HUES6 (cell line): Measurements from ENCODE around the gene CYTH1.
"Not testable (repeated sequence)": the region's sequence is repeated elsewhere in the genome, so short reads cannot be mapped to it uniquely, and the experiment has no call there.

ENCODE experiments used
- H3K27ac ChIP-seq: 2 replicates; pipeline ENCODE4 v1.7.0; 2013; ENCODE audit warnings: low read depth, mild to moderate bottlenecking, low read length, inconsistent platforms
- H3K27me3 ChIP-seq: 2 replicates; pipeline ENCODE4 v1.6.1; 2013; ENCODE audit warnings: low read length; ENCODE audit not compliant: control insufficient read depth, insufficient read depth
- H3K36me3 ChIP-seq: 2 replicates; pipeline ENCODE4 v1.6.1; 2013; ENCODE audit warnings: low read length; ENCODE audit not compliant: control insufficient read depth, insufficient read depth
- H3K4me1 ChIP-seq: 2 replicates; pipeline ENCODE4 v1.6.1; 2013; ENCODE audit warnings: low read length; ENCODE audit not compliant: control insufficient read depth, insufficient read depth
- H3K4me3 ChIP-seq: 2 replicates; pipeline ENCODE4 v1.5.1; 2013; ENCODE audit warnings: low read depth, low read length
- H3K9ac ChIP-seq: one replicate; pipeline ENCODE4 v1.6.1; 2013; ENCODE audit warnings: mild to moderate bottlenecking, low read length
- H3K9me3 ChIP-seq: 2 replicates; pipeline ENCODE4 v1.6.1; 2013; ENCODE audit warnings: low read depth, low read length; ENCODE audit not compliant: control insufficient read depth, insufficient read depth

The CYTH1 gene

DNA sequence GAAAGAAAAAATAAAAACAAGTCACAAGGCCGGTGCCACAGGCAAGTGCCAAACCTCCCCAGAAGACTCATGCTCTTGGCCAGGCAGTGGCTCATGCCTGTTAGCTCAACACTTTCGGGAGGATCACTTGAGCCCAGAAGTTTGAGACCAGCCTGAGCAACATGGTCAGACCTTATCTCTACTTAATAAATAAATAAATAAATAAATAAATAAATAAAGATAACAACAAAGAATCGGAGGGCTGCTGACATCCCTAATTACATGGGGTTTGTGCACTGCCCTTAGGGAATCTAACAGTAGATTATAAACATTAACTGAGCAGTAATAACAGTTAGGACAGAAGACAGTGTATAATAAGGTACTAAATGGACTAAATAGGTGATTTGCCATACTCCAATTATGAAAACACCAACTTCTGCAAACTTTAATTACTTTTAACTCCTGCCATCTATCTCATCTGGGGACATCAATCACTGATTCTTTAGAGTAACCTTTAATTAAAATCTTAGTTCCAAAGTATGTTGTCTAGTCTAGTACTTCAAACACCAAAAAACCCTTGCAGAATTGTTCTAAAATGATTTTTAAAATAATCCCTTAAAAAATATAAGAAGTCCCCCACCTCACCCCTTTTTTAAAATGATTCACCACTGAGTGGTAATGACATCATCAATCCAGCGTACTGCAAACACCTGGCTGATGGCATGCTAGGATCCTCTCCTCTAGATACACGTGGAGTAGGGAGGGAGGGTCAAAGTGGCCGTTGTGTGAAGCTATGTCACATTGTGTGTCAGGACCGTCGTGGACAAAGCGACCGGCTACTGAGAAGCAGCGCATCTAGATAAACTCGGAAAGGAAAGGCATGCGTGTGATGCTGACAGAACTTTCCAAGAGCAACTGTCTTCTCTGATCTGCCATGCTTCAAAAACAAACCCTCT lies 28.5 kb downstream of the CYTH1 start:
- H3K9me3 ChIP-seq: no peaks in the 10 kb centered on the region
- H3K4me1 ChIP-seq: no peaks in the 10 kb centered on the region
- H3K4me3 ChIP-seq: no peak overlapping the region
- no peaks in the 10 kb centered on the region for H3K27me3 ChIP-seq
- H3K9ac ChIP-seq: no peak overlapping the region
- H3K36me3 ChIP-seq: no peaks in the 10 kb centered on the region
- no peak overlapping the region for H3K27ac ChIP-seq

DNA sequence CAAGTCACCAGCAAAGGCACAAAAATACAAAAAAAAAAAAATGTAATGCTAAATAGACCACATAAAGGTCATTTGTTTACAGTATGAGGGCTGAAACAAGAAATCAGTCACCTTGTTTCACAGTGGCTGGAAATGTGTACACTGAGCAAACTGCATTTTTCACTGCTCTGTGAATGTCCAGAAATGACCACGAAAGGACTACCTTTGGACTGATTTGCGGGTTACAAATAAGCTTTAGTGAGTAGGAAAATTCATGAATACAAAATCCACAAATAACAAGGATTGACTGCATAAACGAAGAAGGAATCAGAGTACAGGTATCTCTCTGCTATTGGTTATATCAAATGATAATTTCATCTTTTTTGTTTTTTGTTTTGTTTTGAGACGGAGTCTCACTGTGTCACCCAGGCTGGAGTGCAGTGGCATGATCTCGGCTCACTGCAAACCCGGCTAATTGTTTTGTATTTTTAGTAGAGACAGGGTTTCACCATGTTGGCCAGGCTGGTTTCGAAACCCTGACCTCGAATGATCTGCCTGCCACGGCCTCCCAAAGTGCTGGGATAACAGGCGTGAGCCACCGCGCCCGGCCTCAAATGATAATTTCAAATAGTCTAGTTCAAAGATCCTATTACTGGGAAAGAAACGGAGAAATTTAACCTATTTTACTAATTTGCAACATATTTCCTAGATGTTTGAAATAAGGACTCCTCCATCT lies 30.5 kb downstream of the CYTH1 start:
- Histone ChIP-seq H3K4me3 (no peak overlapping the region), H3K9ac (no peak overlapping the region), H3K4me1 (peaks cover 2% of the 10 kb centered on the region), H3K9me3 (no peaks in the 10 kb centered on the region), H3K27ac (no peak overlapping the region), H3K36me3 (no peaks in the 10 kb centered on the region), H3K27me3 (no peaks in the 10 kb centered on the region)

DNA sequence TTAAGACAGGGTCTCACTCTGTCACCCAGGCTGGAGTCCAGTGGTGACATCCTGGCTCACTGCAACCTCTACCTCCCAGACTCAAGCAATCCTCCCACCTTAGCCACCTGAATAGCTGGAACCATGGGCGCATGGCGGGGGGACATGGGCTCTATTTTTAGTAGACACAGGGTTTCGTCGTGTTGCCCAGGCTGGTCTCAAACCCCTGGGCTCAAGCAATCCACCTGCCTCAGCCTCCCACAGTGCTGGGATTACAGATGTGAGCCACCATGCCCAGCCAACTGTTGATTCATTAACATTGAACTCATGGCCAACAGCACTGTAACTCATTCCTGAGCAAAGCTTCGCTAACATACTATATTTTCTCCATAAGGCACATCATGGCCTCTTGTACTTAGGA lies 31.1 kb downstream of the CYTH1 start:
- not testable (repeated sequence) for H3K27ac ChIP-seq, H3K4me3 ChIP-seq, H3K9me3 ChIP-seq, H3K9ac ChIP-seq, H3K36me3 ChIP-seq, H3K27me3 ChIP-seq, H3K4me1 ChIP-seq

DNA sequence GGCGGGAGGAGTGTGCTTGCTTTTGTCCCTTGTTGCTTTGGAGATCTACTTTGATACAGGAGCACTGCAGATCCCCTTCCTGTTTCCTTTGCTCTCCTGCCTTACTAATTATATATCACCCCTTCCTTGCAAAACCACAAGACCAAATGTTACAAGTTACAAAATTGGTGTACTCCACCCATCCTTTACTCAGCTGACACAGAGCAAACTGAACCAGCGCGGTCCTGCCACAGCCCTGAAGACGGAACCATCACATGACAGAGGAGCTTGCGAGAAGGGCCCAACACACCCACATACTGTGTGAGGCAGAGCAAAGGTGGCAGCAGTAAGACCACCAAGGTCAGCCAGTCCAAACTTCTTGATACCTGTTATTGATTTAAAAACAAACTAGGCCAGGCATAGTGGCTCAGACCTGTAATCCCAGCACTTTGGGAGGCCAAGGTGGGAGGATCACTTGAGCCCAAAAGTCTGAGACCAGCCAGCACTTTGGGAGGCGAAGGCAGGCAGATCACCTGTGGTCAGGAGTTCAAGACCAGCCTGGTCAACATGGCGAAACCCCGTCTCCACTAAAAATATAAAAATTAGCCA lies 33.2 kb downstream of the CYTH1 start:
- no peak overlapping the region for H3K9ac ChIP-seq
- no peak overlapping the region for H3K4me3 ChIP-seq
- H3K4me1 ChIP-seq: peaks cover 10% of the 10 kb centered on the region
- H3K27ac ChIP-seq: no peak overlapping the region
- H3K27me3 ChIP-seq: no peaks in the 10 kb centered on the region
- no peaks in the 10 kb centered on the region for H3K9me3 ChIP-seq
- no peaks in the 10 kb centered on the region for H3K36me3 ChIP-seq

DNA sequence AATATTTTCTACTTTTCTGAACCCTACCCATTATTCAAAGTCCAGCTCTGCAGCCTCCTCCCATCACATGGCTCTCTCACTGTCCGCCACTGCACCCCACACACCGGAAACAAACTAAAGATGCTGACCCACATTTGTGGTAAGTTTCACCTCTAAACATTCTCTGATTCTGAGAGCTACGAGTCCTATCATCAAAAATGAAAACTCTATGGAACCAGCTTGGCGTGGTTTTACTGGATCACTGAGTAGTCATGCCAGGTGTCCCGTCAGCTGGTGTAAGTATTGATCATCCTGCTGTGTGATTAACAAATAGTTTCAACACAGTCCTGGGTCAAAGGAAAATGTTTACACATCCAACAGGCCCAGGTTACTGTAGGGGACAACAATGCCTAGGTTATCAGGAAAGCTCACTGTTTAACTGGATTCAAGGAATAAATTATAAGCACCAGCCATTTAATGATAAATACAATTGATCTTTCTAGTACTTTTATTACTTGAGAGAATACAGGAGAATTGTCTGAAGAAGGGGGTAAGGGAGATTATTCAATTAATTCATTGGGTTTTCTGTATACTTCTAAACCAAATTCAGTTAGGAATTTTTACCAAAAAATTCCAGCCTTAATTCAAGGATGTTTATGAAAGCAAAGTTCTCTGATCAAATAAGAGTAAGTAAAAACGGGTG lies 33.9 kb downstream of the CYTH1 start:
- Histone ChIP-seq H3K36me3 (no peaks in the 10 kb centered on the region), H3K9me3 (no peaks in the 10 kb centered on the region), H3K4me3 (no peak overlapping the region), H3K4me1 (peaks cover 10% of the 10 kb centered on the region), H3K27ac (no peak overlapping the region), H3K9ac (no peak overlapping the region), H3K27me3 (no peaks in the 10 kb centered on the region)

DNA sequence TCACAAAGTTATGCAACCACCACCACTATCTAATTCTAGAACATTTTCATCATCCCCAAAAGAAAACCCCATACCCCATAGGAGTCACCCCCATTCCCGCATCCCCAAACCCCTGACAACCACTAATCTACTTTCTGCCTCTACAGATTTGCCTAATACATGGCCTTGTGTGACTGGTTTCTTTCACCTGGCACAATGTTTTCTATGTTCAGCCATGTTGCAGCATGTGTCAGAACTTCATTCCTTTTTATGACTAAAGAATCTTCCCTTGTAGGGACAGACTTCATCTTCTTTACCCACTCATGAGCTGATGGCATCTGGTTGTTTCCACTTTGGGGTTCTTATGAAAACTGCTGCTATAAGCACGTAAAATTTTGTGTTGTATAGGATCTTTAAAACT lies 34.6 kb downstream of the CYTH1 start:
- Histone ChIP-seq H3K27ac (no peak overlapping the region), H3K4me3 (no peak overlapping the region), H3K9ac (no peak overlapping the region), H3K9me3 (no peaks in the 10 kb centered on the region), H3K4me1 (peaks cover 10% of the 10 kb centered on the region), H3K27me3 (no peaks in the 10 kb centered on the region), H3K36me3 (no peaks in the 10 kb centered on the region)

DNA sequence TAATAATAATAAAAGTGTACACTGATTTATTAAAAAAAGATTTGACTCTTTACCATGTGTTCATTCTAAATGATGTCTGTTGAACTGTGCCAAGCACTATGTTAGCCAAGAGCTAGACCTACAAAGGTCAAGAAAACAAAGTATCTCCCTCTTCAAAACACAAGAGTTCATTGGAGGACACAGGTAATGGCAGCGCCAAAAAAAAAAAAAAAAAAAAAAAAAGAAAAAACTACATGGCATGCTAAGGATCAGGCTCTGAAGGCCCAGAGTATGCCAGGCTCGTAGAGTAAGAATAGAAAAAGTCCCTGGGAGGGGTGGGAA lies 35.2 kb downstream of the CYTH1 start:
- H3K4me1 ChIP-seq: peaks cover 11% of the 10 kb centered on the region
- no peaks in the 10 kb centered on the region for H3K36me3 ChIP-seq
- H3K27me3 ChIP-seq: no peaks in the 10 kb centered on the region
- H3K27ac ChIP-seq: no peak overlapping the region
- H3K4me3 ChIP-seq: no peak overlapping the region
- no peak overlapping the region for H3K9ac ChIP-seq
- no peaks in the 10 kb centered on the region for H3K9me3 ChIP-seq

DNA sequence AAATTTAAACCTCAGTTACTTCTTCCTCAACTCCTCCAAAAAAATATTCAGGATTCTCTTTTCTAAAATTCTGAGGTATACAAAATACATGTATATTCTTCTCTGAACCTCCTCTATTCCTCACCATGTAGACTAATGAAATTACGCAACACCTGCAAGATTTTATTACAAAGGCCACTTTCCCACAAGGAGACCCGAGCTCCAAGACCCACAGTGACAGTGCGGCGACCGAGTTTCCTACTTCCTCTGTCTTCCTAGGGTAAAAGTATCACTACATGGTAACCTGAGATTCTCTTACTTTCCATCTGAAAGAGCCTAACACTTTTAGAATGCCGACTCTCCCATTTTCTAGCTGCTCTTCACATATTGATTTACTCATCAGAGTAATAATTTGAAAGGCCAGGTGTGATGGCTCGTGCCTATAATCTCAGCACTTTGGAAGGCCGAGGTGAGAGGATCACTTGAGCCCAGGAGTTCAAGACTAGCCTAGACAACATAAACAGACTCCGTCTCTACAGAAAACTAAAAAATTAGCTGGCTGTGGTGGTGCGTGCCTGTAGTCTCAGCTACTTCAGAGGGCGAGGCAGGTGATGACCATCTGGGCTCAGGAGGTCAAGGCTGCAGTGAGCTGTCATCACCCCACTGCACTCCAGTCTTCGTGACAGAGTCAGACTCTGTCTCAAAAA lies 35.7 kb downstream of the CYTH1 start:
- Histone ChIP-seq H3K4me1 (peaks cover 16% of the 10 kb centered on the region), H3K9ac (no peak overlapping the region), H3K27me3 (no peaks in the 10 kb centered on the region), H3K27ac (no peak overlapping the region), H3K36me3 (no peaks in the 10 kb centered on the region), H3K9me3 (no peaks in the 10 kb centered on the region), H3K4me3 (no peak overlapping the region; the same call in 1 of the 2 replicates)

DNA sequence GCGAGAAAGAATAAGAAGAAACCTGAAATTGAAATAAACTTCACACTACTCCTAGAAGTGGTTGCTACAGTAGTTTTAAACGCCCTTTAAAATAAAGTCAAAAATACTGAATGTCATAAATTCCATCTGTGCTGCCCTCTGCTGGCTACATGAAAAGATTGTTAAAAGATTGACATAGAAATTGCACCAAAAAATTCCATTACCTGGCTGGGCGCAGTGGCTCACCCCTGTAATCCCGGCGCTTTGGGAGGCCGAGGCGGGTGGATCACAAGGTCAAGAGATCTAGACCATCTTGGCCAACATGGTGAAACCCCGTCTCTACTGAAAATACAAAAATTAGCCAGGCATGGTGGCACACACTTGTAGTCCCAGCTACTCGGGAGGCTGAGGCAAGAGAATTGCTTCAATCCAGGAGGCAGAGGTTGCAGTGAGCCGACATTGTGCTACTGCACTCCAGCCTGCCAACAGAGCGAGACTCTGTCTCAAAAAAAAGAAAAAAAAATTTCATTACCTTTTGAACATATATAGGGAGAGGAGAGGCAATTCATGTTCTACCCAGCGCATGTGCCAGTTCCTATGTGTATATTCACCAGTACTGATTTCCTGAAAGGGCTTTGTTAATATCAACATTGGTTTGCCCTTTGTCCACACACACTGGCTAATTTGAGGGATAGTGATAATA lies 36.5 kb downstream of the CYTH1 start:
- Histone ChIP-seq H3K27ac (no peak overlapping the region), H3K36me3 (no peaks in the 10 kb centered on the region), H3K4me3 (no peak overlapping the region), H3K27me3 (no peaks in the 10 kb centered on the region), H3K9ac (no peak overlapping the region), H3K9me3 (no peaks in the 10 kb centered on the region), H3K4me1 (peaks cover 16% of the 10 kb centered on the region)

DNA sequence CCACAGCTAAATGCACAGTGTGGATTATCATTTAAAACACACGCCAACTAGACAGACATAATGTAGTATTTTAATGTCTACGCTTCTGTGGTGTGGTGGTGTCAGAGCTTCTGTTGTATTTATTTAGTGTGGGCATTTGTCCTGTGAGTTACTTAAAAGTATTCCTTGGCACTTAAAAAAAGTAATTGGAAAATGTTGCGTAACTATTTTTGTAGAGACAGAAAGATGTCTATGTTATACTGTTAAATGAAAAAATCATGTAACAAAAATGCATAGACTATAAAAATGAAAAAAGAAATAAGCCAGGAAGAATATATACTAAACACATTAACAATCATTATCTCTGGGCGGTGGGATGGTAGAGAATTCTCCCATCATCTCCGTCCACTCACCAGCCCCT lies 39.2 kb downstream of the CYTH1 start:
- Histone ChIP-seq H3K36me3 (no peaks in the 10 kb centered on the region), H3K4me1 (peaks cover 19% of the 10 kb centered on the region), H3K9ac (no peak overlapping the region), H3K4me3 (no peak overlapping the region), H3K27ac (no peak overlapping the region), H3K27me3 (no peaks in the 10 kb centered on the region), H3K9me3 (no peaks in the 10 kb centered on the region)
